Kidney epithelial cell (primary cell): Measurements from ENCODE around the gene DOCK9. TPM values are rescaled to one million over a fixed set of nuclear protein-coding genes. Genes with fewer than 3 reads are reported as not detected.

Experiments used
- DNase-seq: peaks from one replicate; pipeline ENCODE4 v3.0.0-alpha.2; 2010; ENCODE audit warnings: low read depth
- H3K27me3 ChIP-seq: 2 replicates; pipeline ENCODE4 v1.6.0; 2011; ENCODE audit warnings: low read length; ENCODE audit not compliant: control insufficient read depth, insufficient read depth
- H3K36me3 ChIP-seq: 2 replicates; pipeline ENCODE4 v1.5.1; 2011; ENCODE audit warnings: low read length; ENCODE audit not compliant: control insufficient read depth, insufficient read depth
- H3K4me3 ChIP-seq: 2 replicates; pipeline ENCODE4 v1.5.1; 2011; ENCODE audit warnings: low read depth, mild to moderate bottlenecking, control low read depth, low read length
- total RNA-seq: library from RNA; depleted of rRNA; stranded (reverse); fragments of >200 nt; gene quantifications from 2 replicates; pipeline ENCODE4 v1.2.3, GENCODE V29; 2015
- TF ChIP-seq, protein P1 (sequence below): IDR thresholded peaks from 2 replicates; pipeline ENCODE4 v1.5.1; 2011; ENCODE audit warnings: mild to moderate bottlenecking, moderate library complexity, low read length, control low read depth, inconsistent platforms; ENCODE audit not compliant: insufficient read depth, poor library complexity, severe bottlenecking

The DOCK9 gene
- total RNA-seq, 1 donor from 2014 or later = 226 TPM

DNA sequence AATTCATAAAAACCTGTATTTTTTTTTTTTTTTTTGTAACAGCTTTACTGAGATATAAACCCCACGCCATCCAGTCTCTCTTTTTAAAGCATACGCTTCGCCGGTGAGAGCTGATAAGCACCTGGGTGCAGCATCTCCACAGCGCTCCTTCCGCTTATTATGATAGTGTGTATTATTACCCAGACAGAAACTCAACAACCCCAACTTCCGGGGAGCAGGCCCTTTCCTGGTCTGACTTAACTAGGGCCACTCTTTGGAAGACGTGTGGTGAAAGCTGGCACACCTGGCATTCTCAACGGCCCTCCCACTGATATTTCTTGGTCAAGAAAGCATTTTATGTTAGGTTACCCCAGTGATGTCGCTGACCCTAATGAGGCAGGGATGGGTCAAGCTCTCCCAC, 173.9 kb downstream of the DOCK9 start:
- H3K27me3 ChIP-seq = no peaks in the 10 kb centered on the region
- no peak for DNase-seq
- TF ChIP-seq, protein P1, sequence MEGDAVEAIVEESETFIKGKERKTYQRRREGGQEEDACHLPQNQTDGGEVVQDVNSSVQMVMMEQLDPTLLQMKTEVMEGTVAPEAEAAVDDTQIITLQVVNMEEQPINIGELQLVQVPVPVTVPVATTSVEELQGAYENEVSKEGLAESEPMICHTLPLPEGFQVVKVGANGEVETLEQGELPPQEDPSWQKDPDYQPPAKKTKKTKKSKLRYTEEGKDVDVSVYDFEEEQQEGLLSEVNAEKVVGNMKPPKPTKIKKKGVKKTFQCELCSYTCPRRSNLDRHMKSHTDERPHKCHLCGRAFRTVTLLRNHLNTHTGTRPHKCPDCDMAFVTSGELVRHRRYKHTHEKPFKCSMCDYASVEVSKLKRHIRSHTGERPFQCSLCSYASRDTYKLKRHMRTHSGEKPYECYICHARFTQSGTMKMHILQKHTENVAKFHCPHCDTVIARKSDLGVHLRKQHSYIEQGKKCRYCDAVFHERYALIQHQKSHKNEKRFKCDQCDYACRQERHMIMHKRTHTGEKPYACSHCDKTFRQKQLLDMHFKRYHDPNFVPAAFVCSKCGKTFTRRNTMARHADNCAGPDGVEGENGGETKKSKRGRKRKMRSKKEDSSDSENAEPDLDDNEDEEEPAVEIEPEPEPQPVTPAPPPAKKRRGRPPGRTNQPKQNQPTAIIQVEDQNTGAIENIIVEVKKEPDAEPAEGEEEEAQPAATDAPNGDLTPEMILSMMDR = no peak
- H3K36me3 ChIP-seq = peaks cover 2% of the 10 kb centered on the region
- no peak overlapping the region for H3K4me3 ChIP-seq

DNA sequence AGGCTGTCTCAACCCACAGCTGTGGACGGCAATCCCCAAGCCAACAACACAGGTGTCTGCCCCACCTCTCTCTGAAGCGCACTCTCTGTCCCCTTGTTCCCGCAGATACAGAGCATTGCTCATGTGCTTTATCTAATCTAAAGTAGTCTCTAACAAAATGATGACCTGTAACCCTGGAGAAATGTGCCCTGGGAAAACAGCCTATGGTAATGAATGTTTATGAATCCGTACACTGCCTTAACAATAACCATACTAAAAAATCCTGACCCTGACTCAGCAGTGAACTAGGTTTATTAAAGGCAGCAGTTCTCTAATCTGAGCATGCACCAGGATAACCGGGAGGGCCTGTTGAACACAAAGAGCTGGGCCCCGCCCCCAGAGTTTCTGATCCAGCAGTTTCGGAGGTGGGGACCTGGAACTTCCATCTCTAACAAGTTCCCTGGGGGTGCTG, 174.7 kb downstream of the DOCK9 start:
- TF ChIP-seq, protein P1 = no peak
- Histone ChIP-seq H3K4me3 (no peak overlapping the region), H3K36me3 (peaks cover 2% of the 10 kb centered on the region), H3K27me3 (no peaks in the 10 kb centered on the region)
- no peak for DNase-seq

DNA sequence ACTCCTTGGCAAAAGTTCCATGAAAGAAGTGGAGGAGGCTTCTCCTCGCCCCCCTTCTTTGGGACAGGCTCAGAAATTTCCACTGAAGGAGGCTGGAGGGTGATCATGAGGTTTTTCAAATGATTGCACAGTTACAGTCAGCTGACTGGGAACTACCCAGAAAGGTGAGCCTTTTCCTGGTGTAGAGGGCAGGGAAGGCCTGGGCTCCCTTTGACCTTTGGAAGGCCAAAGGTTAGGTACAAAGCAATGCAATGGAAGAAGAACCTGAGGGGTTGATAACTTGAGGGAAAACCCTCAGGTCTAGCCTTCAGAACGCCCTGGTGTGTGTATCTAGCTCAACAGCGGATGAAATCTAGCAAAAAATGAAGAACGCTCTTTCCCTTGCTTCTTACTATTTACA, 175.3 kb downstream of the DOCK9 start:
- H3K36me3 ChIP-seq = peaks cover 2% of the 10 kb centered on the region
- TF ChIP-seq, protein P1 = no peak
- no peak overlapping the region for H3K4me3 ChIP-seq
- no peaks in the 10 kb centered on the region for H3K27me3 ChIP-seq
- no peak for DNase-seq

DNA sequence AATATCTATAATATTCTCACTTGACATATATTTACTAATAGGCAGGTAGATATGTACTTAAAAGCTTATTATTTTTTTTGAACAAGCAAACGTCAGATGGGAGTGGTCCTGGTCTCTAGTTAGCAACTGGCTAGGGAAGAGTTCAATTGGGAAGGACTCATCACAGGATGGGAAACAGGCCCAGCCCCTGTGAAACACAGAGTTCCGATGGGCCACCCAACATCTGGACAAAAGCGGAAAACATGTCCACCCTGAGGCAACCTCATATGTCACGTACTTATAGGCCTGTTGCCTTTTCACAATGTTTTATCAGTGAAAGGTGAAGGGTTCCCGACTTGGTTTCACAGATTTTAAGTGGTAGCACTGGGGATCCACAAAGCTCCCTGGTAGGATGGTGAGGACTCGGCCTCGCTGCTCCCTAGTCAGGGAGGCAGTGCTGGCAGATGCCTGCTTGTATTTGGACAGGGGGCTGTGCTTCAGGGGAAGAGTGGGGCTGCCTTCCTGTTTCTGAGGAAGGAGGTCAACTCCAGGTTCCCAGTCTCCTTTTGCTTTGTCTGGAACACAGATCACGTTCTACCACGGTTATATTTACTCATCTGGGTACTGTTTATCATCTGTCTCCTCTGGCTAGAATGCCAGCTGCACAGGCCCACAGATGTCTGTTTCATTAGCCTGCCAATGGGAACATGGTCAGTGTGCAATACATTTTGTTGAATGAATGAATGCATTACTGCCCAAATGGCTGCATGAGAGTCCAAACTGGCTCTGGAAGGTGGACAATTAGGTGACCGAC, 176.0 kb downstream of the DOCK9 start:
- no peak for DNase-seq
- no peaks in the 10 kb centered on the region for H3K27me3 ChIP-seq
- peaks cover 2% of the 10 kb centered on the region for H3K36me3 ChIP-seq
- TF ChIP-seq, protein P1 = no peak
- no peak overlapping the region for H3K4me3 ChIP-seq

DNA sequence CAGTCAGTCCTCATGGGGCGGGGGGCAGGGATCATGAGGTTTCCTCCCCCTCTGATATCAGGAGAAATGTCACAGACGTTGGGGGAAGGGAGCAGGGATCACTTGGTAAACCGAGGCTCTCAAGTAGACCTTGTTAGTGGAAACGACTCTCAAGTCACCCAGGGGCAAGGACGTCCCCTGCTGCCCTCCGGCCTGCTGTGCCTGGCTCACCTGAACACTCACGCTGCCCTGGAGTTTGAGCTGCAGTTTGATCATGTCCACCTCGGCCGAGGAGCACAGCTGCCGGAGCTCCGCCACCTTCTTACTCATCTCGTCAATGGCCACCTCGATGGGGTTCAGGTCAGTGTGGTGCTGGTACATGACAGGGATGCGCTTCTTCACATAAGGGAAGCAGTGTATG, 177.8 kb downstream of the DOCK9 start:
- no peak overlapping the region for H3K4me3 ChIP-seq
- H3K36me3 ChIP-seq = peaks cover 2% of the 10 kb centered on the region
- no peaks in the 10 kb centered on the region for H3K27me3 ChIP-seq
- TF ChIP-seq, protein P1 = no peak
- DNase-seq = no peak
